Testis (tissue), 3 donors: Measurements from ENCODE around the gene CLDN2. TPM values are rescaled to one million over a fixed set of nuclear protein-coding genes. Genes with fewer than 3 reads are reported as not detected.

ENCODE experiments used
- DNase-seq: peaks from one replicate; pipeline ENCODE4 v3.0.0-alpha.2; 2019
- H3K27ac ChIP-seq, 2 donors: fragments of 200-600 bp; sonication (generic); one replicate each; pipeline ENCODE4 v1.5.1; 2019
- H3K27me3 ChIP-seq: fragments of 200-600 bp; sonication (generic); one replicate; pipeline ENCODE4 v1.5.1; 2019
- H3K36me3 ChIP-seq: fragments of 200-600 bp; sonication (generic); one replicate; pipeline ENCODE4 v1.5.1; 2017; ENCODE audit warnings: low read depth; ENCODE audit errors: missing control alignments
- H3K4me1 ChIP-seq: fragments of 200-600 bp; sonication (generic); one replicate; pipeline ENCODE4 v1.5.1; 2019
- H3K4me3 ChIP-seq, 2 donors: fragments of 200-600 bp; sonication (generic); one replicate each; pipeline ENCODE4 v1.5.1; 2017 to 2019
- H3K9me3 ChIP-seq: fragments of 200-600 bp; sonication (generic); one replicate; pipeline ENCODE4 v1.5.1; 2017
- CTCF ChIP-seq, 3 experiments: fragments of 450-650 bp in 2 of 3; fragments of 200-600 bp in 1 of 3; sonication (generic) in 1 of 3; IDR thresholded peaks; one replicate each; pipeline ENCODE4 v1.5.1; 2016 to 2019; ENCODE audit warnings: antibody characterized with exemption in 3 of 3, mild to moderate bottlenecking in 2 of 3, moderate library complexity in 1 of 3
- POLR2A ChIP-seq: fragments of 450-650 bp; IDR thresholded peaks from one replicate; pipeline ENCODE4 v1.6.1; 2017; ENCODE audit warnings: antibody characterized with exemption, mild to moderate bottlenecking, moderate library complexity
- WGBS, 2 donors: methylation state at CpG; one replicate each; pipeline ENCODE4 v1.1.5; 2018; 5-methylcytosine and 5-hydroxymethylcytosine counted together
- intact Hi-C: fragments of 100-400 bp; cut with DNase I; formaldehyde crosslinking; loops from one replicate; pipeline ENCODE4 v1.15.1; 2023; ENCODE audit warnings: low total_unique reads
- polyA plus RNA-seq: library from polyadenylated mRNA; stranded (reverse); fragments of 350-450 nt; fragmentation: Illumina TruSeq; extraction: RNeasy Lipid Tissue Mini Kit (QIAGEN cat#74804); gene quantifications from one replicate; pipeline ENCODE4 v1.2.3, GENCODE V29; 2014; ENCODE audit warnings: low read depth, low replicate concordance; ENCODE audit not compliant: insufficient read depth
- total RNA-seq, 2 donors: library from RNA; depleted of rRNA; stranded (reverse); fragments of >200 nt; gene quantifications; one replicate each; pipeline ENCODE4 v1.2.3, GENCODE V29; 2016

Gene CLDN2
- total and polyA plus RNA-seq, 3 donors from 2014 or later: 6.5 TPM; not detected in 2

- Histone ChIP-seq H3K4me3 (no peak overlapping the region), H3K27me3 (no peaks in the 10 kb centered on the region), H3K27ac (no peak overlapping the region), H3K9me3 (no peaks in the 10 kb centered on the region), H3K36me3 (no peaks in the 10 kb centered on the region), H3K4me1 (no peaks in the 10 kb centered on the region)
- intact Hi-C loops: no loop called here
- no peak for DNase-seq
- TF ChIP-seq POLR2A: no peak
- TF ChIP-seq CTCF (IDR thresholded peaks at IDR 0.05): no peak
These were observed 52.7 kb downstream of the CLDN2 start for GRCh38 chrX:106972896-106973295.

GRCh38 chrX:106973433-106974149 is 53.4 kb downstream of the CLDN2 start:
- H3K36me3 ChIP-seq: no peaks in the 10 kb centered on the region
- no peak for DNase-seq

GRCh38 chrX:106976416-106976815 is 56.2 kb downstream of the CLDN2 start:
- no peaks in the 10 kb centered on the region for H3K27me3 ChIP-seq
- no peak for TF ChIP-seq CTCF (IDR thresholded peaks at IDR 0.05)
- no peak for TF ChIP-seq POLR2A
- H3K27ac ChIP-seq: no peak overlapping the region
- no peaks in the 10 kb centered on the region for H3K36me3 ChIP-seq
- H3K9me3 ChIP-seq: no peaks in the 10 kb centered on the region
- no peak for DNase-seq
- H3K4me1 ChIP-seq: no peaks in the 10 kb centered on the region
- H3K4me3 ChIP-seq: no peak overlapping the region
- intact Hi-C loops: no loop called here
- WGBS, 2 donors: 79 to 82% methylated on average over 3 of the region's 3 CpGs

More at GRCh38 chrX:106973433-106974149, 53.4 kb downstream of the CLDN2 start:
- Histone ChIP-seq H3K4me3 (no peak overlapping the region), H3K27ac (no peak overlapping the region), H3K27me3 (no peaks in the 10 kb centered on the region), H3K9me3 (no peaks in the 10 kb centered on the region), H3K4me1 (no peaks in the 10 kb centered on the region)
- intact Hi-C loops: no loop called here
- TF ChIP-seq POLR2A: no peak
- no peak for TF ChIP-seq CTCF (IDR thresholded peaks at IDR 0.05)
- 60 to 79% methylated on average over 4 to 5 of the region's 5 CpGs for whole genome bisulfite sequencing, 2 donors

Other genes starting within 250 kb of the CLDN2 start
- 1 to 10 TPM; 1.4 to 1.5 TPM for gene RNF128, start 193.7 kb upstream of the CLDN2 start, total RNA-seq
- 1.5 TPM for gene RNF128, start 193.7 kb upstream of the CLDN2 start, polyA plus RNA-seq
- 10 to 100 TPM; 23.8 to 27.0 TPM for gene TBC1D8B, start 117.7 kb upstream of the CLDN2 start, total RNA-seq
- 6.1 TPM for gene TBC1D8B, start 117.7 kb upstream of the CLDN2 start, polyA plus RNA-seq
- not detected for gene RIPPLY1, start 17.1 kb upstream of the CLDN2 start, total RNA-seq
- gene RIPPLY1, start 17.1 kb upstream of the CLDN2 start, polyA plus RNA-seq: not detected
- 10 to 100 TPM; 46.0 to 51.9 TPM for gene MORC4, start 79.8 kb downstream of the CLDN2 start, total RNA-seq
- 29.4 TPM for gene MORC4, start 79.8 kb downstream of the CLDN2 start, polyA plus RNA-seq
- gene RBM41, start 198.4 kb downstream of the CLDN2 start, total RNA-seq: 10 to 100 TPM; 24.7 to 41.2 TPM
- gene RBM41, start 198.4 kb downstream of the CLDN2 start, polyA plus RNA-seq: 7.0 TPM